DMS 273 (cell line): ENCODE data around the gene ERBB4.

ENCODE experiments used
- DNase-seq: peaks from one replicate; lab custom pipeline; 2025; ENCODE audit not compliant: unreplicated experiment; lab: John Stamatoyannopoulos, UW

Gene ERBB4

DNA sequence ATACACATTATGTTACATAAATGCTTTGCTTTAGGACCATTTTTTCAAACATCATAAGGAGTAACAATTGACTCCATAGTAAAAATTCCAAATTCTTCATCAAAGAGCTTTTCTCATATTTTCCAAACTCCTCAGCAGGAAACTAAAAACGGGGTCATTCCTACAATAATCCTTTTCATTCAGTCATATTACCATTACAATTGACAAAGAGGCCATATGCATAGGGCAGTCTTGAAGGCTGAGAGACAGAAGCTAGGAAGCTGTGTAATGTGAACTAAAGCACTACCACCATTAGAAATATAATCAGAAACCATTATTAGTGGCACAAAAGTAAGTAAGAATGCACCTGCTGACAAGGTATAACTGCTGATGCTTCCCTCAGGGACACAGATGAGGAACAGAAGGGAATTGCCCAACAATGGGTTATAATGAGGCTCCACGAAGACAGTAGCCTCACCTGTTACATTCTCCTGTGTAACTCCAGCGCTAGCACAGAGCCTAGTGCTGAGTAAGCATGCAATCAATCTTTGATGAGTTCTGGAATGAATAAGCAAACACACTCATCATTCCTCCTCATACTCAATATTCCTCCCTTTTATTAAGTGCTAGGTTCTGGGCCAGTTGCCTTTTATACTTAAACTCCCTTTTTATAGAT, 1039.9 kb downstream of the ERBB4 start:
- DNase-seq: no peak

DNA sequence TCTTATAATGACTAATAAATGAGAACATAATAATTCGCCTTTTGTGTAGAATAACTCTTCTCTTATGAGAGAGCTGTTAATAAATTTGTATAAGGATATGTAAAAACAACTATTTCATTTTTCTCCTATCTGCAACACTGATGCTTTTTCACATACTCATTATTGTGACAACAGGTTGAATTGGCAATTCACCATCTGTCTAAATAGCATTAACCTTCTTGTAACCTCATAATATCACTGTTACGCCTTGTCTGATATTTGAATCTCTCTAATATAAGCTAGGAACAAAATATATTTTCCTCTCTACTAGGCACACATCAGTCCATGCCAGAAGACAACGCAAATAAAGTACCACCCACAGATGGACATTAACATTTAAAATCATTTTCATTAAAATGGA, 1043.3 kb downstream of the ERBB4 start:
- DNase-seq: peak; percentile 29

DNA sequence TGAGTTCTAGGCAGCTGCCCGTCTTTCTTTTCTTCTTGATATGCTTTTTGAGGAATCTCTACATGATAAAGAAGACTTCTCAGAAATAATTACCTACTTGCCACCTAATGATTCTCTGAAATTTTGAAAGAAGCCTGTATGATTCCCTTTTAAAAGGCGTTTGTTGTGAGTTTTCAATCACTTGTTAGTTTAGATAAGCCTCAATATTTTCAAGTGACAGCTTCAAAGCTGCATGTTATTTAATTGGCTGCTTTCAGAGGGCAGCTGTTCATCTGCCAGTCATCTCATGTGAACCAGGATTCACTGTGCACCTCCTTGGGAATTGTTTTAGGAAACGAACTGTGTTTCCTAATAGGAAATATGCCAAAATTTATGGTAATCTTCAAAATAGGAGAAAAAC, 1044.1 kb downstream of the ERBB4 start:
- DNase-seq: peak; percentile 47

DNA sequence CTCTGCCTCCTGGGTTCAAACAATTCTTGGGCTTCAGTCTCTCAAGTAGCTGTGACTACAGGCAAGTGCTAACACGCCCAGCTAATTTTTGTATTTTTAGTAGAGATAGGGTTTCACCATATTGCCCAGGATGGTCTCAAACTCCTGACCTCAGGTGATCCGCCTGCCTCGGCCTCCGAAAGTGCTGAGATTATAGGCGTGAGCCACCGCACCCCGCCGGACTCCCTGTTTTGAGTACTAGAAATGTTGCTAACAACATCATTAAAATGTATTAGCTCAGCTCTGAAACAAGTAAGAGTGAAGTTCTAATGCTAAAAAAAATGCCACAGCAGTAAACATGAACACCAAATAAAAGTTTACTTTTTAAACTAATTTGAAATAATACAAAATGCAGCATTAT, 1044.5 kb downstream of the ERBB4 start:
- DNase-seq: peak; percentile 15

DNA sequence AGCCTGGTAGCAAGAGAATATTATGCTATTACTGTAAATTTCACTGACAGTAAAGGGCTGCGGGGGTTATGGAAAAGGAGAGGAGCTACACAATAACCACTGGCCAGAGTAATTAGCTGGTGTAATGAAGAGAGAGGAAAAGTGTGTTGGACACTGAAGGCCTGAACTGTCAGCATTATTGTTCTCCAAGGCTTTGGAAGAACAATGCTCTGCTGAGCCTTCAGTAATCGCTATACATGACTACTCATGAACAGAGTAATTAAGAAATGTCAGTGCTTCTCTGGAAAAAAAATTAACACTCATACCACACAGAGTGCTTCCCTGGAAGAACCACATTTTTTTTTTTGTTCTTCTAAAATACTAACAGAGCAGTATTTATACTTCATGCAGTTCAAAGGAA, 1050.9 kb downstream of the ERBB4 start:
- no peak for DNase-seq

DNA sequence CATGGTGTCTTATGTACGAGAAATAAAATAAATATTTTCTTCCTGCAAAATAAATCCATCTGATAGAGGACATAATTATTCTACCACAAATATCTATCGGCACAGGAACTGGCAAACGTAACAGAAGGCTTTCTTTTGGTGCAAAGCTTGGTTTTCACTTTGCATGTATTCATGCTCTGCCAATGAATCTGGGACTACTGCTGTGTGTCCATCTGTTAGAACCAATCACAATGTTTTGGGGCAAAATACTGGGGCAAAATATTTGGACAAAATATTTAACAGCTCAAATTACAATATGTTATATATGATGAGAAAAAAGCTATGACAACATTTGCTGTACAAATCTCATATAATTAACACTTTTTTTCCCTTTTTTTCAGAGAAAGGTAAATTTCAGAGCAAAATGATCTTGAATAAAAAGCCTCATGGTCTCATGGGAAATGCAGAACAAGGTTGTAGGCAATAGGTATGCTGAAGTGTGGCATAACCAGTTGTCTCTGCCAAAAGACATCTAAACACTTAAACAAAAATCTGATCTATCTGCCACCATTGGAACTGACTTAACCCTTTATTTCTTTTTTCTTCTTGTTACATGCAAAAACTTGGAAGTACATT, 1059.0 kb downstream of the ERBB4 start:
- peak; percentile 12 for DNase-seq

DNA sequence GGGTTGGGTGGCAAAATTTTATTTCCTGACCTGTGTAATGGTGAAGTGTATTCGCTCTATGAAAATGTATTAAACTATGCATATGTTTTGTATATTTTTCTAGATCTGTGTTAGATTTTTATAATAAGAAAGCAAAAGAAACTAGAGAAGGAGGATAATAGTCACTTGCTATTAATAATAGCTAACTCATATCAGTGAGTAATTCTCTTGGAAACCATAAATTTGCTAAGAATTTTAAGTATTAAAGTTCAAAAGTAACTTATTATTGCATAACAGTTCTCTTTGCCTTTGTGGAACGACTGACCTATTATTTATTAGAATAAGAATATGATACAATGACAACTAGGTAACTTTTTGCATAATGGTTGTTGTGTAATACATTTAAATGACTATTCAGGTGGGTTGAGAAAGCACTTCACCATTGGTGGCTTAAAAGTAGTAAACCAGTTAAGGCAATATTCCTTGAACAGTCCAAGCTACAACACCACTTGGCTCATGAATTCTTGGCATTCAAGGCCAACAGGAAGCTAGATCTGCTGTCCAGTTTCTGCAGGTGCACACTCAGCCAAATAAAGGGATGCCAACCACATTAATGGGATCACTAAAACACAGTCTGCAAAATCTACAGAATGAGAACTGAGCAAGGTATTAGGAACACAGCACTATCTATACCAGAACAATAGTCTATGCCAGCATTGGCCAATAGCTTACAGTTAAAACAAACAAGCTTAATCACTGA, 1060.9 kb downstream of the ERBB4 start:
- DNase-seq: no peak

DNA sequence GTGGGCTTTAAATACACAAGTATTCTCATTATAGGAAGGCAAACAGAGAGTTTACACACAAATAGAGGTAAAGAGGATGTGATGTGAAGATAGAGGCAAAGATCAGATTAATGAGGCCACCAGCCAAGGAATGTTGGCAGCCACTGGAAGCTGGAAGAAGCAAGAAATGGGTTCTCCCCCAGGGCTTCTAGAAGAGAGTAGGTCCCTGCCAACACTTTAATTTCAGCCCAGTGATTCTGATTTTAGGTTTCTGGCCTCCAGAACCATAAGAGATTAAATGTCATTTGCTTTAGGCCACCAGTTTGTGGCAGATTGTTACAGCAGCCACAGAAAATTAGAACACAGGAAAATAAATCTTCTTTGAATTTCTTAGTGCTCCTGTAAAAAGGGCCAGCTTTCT, 1065.5 kb downstream of the ERBB4 start:
- no peak for DNase-seq

DNA sequence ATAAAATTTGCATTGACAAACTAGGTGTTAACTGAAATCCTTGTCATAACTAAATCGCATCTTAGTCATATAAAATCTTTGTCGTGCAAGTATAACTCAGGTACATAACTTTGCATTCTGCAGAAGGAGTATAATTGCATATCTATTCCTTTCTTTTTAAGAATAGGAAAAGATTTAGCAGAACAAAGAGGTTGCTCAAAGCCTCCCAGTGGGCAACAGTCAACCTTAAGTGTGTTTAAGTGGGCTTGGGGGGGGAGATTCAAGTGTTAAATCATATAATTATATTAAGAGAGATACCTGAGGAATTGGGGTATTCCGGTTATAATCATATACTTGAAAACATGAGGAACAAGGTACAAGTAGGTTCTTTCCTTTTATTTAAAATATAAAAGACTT, 1068.9 kb downstream of the ERBB4 start:
- DNase-seq: no peak

DNA sequence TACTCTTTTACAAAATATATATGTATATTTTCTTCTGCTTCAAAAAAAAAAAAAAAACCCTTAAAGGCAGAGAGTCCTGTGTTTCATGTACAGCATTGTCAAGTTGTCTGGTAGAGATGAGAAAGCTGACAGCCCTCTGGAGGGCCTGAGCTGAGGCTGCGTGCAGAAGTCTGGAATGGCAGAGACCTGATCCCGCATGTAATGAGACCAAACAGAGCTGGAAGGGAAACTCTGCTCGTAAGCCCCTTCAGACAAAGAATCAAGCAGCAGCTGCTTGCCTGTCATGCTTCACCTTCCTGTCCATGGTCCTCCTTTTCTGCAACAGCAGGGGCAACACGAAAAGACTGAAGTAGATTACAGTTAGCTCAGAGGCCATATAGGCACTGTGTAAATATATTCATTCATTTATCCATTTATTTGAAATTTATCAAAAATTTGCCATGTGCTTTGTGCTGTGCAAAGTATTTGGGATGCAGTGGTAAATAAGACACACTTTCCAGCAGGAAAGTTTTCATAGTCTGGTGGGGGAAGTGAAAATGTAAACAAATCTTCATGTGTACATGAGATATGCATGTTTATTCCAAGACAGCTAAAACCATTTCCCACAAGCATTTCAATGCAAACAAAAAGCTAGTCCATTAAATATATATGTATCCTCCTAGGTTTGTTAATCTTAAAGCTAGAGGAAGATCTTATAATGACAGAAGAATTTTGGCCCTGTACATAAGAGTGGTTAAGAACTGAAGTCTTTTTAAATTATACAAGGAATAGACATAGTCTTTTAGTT, 1069.5 kb downstream of the ERBB4 start:
- DNase-seq: no peak

DNA sequence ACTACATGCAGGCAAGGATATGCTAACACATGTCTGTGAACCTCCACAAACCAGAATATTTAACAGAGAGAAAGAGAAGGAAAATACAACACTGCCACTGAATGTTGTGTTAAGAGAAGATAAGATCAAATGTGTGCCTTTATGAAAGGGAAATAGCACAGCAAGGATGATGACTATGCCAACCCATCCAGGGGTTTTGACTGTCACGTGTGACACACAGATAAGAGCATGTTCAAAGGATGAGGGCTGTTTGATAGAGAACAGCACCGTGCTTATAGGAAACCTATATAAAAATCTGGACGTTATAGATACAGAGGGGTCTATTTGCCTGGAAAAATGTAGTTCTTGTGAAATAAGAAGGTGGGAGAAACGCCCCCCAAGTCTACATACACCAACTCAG, 1070.4 kb downstream of the ERBB4 start:
- no peak for DNase-seq

DNA sequence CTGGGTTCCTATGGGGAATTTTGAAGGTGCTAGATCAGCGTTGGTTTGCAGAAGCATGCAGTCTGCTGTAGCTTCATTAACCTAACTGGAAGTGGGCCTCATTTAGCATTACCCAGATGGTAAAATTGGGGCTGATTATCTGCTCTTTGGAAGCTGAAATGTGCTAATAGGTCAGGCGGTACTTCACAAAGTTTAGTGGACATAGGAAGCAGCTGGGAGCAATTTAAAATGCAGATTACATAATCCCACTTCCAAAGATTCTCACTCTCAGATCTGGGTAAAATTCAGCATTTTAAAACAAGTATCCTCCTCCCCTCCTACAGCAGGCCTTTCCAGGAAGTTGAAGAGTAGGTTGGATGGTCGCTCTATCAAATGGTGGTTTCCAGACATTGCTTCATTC, 1075.2 kb downstream of the ERBB4 start:
- no peak for DNase-seq

DNA sequence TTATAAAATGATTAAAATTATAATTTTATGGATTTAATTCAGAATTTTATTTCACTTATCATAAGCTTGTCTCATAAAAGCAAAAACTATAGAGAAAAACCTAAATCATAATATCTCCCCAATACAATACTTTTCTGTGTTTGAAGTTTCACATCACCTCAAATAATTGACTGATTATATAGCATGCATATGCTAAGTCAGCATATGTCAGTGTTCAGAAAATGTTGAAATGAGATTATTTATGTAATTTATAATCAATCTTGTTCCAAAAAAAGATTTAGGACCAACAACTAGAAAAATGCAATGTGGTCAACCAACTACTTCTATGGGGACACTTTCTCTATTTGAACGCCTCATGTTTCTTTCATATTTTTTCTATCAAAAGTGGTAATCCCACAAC, 1079.6 kb downstream of the ERBB4 start:
- no peak for DNase-seq

DNA sequence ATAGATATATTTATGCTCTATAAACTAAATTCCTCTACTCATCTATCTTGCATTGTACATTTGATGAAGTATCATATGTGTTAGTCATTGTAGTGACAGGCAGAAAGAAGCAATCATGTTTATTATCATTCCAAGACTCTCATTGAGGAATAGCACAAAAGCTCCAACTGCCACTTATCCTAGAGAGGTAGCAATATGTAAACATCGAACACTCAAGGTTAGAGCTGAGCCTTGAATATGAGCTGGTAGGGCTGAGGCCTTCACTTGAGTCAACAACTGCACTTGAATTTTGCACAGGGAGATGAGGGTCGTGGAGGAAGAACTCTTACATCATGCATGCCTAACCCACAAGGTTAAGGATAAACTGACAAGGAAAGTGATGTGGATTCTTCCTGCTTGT, 1081.3 kb downstream of the ERBB4 start:
- no peak for DNase-seq

DNA sequence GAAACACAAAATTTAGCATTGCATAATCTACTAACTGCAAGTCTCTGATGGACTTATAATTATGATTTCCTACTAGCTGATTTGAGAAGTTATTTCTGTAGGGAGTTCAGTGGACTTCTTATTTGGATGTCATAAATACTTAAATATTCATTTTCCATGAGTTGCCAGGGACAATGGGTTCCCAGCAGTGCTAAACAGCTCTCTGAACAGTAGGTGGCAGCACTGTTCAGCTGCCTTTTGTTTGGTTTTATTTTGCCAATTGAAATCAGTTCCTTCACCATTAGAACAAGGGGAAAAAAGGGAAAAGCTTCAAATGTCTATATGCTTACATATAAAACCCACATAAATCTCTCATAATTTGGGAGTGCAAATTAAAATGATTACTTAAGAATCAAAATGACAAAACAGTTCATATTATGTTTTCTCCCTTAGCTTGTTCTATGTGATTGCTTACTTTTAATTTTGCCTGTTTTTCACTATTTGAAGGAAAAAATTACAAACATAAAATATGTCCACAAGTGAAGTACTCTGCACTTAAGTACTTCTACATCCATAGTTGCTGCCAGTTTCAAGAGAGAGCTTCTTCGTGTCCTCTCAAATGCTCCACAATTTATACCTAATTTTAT, 1083.3 kb downstream of the ERBB4 start:
- DNase-seq: peak; percentile 74

DNA sequence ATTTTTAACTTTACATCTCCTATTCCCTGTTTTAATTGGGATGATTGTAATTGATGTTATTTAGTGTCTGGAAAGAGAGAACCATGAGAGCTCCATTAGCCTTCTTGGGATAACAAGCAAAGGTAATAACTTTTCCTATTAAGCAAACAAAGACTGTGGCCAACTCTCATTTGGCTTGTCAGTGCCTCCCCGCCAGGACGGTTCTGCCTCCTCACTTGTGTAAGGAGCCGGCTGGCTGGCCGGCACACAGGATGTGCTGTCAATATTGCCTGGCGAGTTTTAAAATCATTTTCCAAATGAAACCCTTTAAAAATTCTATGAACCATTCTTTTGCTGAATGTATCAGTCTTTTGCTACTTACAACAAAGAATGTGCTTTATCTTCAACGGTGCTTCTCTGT, 1083.9 kb downstream of the ERBB4 start:
- no peak for DNase-seq

DNA sequence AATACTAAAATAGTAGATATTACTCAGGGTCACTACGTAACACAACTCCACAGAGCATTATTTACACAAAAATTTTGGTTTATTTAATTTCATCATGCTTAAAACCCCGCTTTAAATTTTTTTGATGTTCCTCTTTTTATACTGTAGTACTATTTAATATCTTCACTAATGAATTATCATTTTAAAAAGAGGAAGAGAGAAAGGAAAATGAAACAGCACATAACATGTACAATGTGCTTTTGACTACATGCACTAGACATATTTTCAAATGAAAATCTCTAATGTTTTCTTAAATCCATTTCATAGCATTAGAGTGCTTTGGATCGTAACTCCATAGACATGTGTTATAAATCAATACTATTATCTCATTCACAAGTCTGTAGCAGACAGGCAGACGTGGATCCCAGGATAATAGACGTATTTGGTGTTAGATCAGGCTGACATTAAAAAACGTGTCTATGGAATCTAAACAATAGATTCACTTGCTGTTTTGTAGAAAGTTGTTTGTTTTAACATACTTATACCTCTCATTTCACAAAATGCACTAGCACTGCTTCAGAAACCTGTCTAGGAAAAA, 1085.2 kb downstream of the ERBB4 start:
- DNase-seq: no peak

DNA sequence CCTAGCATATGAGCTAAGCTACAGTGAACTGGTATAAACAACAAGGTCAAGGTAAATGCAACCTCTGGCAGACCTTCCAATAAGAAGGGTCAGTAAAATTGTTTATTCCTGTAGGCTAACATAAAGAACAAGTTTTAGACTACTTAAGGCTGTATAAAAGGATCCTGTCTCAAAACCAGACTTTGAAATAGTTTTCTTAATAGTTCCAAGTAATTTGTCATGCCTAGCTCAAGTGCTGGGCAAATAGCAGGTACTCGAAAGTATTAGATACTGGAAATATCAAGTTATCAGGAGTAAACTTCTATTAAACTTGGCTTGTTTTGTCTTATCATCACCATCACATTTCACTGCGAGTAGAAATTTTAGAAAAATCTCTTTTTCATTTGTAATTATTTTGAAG, 1087.0 kb downstream of the ERBB4 start:
- no peak for DNase-seq

DNA sequence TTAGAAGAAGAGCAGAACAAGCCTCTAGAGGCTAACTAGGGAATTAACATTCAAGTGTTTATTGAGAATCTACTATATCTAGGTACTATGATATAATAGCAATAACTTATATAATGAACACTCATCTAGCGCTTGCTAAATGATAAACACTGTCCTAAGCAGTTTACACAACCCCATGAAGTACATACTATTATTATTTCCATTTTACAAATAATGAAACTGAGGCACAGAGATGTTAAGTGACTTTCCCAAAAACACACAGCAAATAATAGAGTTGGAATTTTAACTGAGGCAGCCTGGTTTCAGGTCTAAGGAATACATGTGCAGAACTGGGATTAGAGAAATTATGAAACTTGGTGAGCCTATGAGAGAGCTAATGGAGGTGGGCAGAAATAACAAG, 1088.8 kb downstream of the ERBB4 start:
- no peak for DNase-seq

DNA sequence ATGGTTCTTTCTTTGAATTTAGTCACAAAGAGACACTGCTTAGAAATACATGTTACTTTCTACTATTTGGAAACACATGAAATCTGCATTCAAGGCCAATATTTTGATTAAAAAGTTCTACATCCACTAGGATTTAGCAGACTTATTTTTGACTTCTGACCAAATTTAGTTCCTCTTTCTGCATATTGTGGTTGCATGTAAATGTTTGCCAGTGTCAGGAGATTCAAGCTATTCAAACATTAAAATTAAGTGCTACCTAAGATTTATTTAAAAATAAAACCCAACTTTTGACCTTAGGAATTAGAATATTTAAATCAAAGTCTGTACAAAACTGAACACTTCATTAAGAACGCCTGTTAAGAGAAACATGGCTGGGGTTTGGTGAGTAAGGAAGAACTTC, 1091.1 kb downstream of the ERBB4 start:
- no peak for DNase-seq

DNA sequence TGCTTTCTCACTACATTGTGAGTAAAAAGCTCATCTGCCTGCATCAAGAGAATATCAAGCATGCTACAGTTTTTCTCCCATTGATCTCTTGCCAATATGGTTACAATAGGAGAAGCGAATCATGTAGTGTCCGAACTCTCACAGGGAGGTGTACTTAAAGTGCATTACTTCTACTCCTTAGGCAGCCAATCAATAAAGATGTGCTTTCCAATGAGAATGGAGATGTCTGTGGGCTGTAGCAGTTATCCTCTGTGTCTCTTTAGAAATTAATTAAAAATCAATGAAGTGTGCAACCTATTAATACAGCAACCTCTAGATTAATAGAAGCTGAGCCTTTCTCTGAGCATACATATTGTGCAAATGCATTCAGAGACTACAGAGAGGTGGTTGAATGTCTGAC, 1098.5 kb downstream of the ERBB4 start:
- no peak for DNase-seq
